Natural killer cell (primary cell): ENCODE data around the gene TBCE. TPM values are rescaled to one million over a fixed set of nuclear protein-coding genes. Genes with fewer than 3 reads are reported as not detected.
A peak's percentile ranks its signal among the peaks of the same experiment; 100 is the strongest.

Source experiments
- ATAC-seq, 3 donors: fragments of 150-1000 bp in 2 of 3; fragments of 200-7000 bp in 1 of 3; cut with Tn5 transposase; 1 replicate in 1 of 3; 2 replicates in 2 of 3; pipeline ENCODE4 v1.10.0; 2021; ENCODE audit warnings: mild to moderate bottlenecking in 2 of 3, moderate library complexity in 2 of 3
- DNase-seq, 2 donors: peaks; one replicate each; pipeline versions ENCODE4 v3.0.0 to v3.0.0-alpha.2; 2013 to 2021; ENCODE audit warnings: mixed read lengths in 1 of 2
- H3K27ac ChIP-seq: one replicate; pipeline ENCODE4 v1.5.1; 2013; ENCODE audit warnings: mild to moderate bottlenecking, low read length
- H3K27me3 ChIP-seq: one replicate; pipeline ENCODE4 v1.6.1; 2013; ENCODE audit warnings: low read length; ENCODE audit not compliant: control insufficient read depth, insufficient read depth
- H3K36me3 ChIP-seq: one replicate; pipeline ENCODE4 v1.6.1; 2013; ENCODE audit warnings: low read length; ENCODE audit not compliant: control insufficient read depth, insufficient read depth
- H3K4me1 ChIP-seq: one replicate; pipeline ENCODE4 v1.6.1; 2013; ENCODE audit warnings: low read length; ENCODE audit not compliant: control insufficient read depth, insufficient read depth
- H3K4me3 ChIP-seq: one replicate; pipeline ENCODE4 v1.5.1; 2013; ENCODE audit warnings: low read length
- H3K9me3 ChIP-seq: one replicate; pipeline ENCODE4 v1.6.1; 2013; ENCODE audit warnings: low read length; ENCODE audit not compliant: control insufficient read depth, insufficient read depth
- H3K27ac Mint-ChIP-seq, 2 donors: one replicate each; pipeline ENCODE4 v1.8.0; 2022; ENCODE audit warnings: mild to moderate bottlenecking in 2 of 2, mixed read lengths in 2 of 2, moderate library complexity in 1 of 2
- H3K27me3 Mint-ChIP-seq, 2 donors: one replicate each; pipeline ENCODE4 v1.8.0; 2022; ENCODE audit warnings: low read depth in 2 of 2, mixed read lengths in 2 of 2
- H3K36me3 Mint-ChIP-seq: one replicate; pipeline ENCODE4 v1.8.0; 2022; ENCODE audit warnings: mixed read lengths
- H3K4me1 Mint-ChIP-seq, 2 donors: one replicate each; pipeline ENCODE4 v1.8.0; 2022; ENCODE audit warnings: mixed read lengths in 2 of 2
- H3K4me3 Mint-ChIP-seq: one replicate; pipeline ENCODE4 v1.8.0; 2022; ENCODE audit warnings: mild to moderate bottlenecking, moderate library complexity, mixed read lengths
- H3K9me3 Mint-ChIP-seq, 2 donors: one replicate each; pipeline ENCODE4 v1.8.0; 2022; ENCODE audit warnings: mixed read lengths in 2 of 2
- WGBS: methylation state at CpG from one replicate; pipeline ENCODE4 v1.1.7; 2013; ENCODE audit warnings: missing lambda C conversion rate; ENCODE audit not compliant: insufficient coverage; 5-methylcytosine and 5-hydroxymethylcytosine counted together
- intact Hi-C: fragments of 100-400 bp; cut with micrococcal nuclease; formaldehyde crosslinking; loops from one replicate; pipeline ENCODE4 v1.14.2; 2022
- total RNA-seq, 4 donors: library from RNA; stranded (reverse); fragments of 120-200 nt in 1 of 4; gene quantifications; one replicate each; pipeline versions ENCODE4 v1.2.3 to v1.2.4, GENCODE V29; 2013 to 2022
- TF ChIP-seq, protein P1 (sequence below): fragments of 200-600 bp; IDR thresholded peaks from one replicate; pipeline ENCODE4 v1.8.0; 2022; ENCODE audit warnings: antibody characterized with exemption

TBCE gene
- total RNA-seq, 3 donors from 2014 or later (not counting 1 experiment from before 2014, with no cell fraction given), result 24.1 to 25.2 (median 25.0) TPM

DNA sequence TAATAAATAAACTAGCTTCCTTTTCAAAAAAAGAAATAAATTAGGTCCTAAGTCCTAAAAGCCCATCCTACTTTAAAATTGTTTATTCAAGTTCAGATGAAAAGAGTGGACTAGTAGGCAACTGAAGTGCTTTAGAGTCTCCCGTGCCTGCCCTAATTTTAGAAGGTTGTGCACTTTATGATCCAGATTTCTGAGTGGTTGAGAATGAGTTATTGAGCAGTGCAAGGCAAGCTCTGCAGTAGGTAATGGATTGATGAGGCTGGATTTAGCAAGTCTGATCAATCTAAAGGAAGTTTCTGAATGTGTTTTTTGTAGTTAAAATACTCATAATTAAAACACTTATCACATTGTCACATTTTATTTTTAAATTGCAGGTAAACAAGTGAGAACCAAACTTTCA lies 25.9 kb upstream of the TBCE start:
- Histone ChIP-seq H3K4me3 (no peak overlapping the region), H3K27ac (no peak overlapping the region), H3K9me3 (no peaks in the 10 kb centered on the region), H3K36me3 (peaks cover 24% of the 10 kb centered on the region), H3K4me1 (no peaks in the 10 kb centered on the region), H3K27me3 (no peaks in the 10 kb centered on the region)
- 96% methylated on average over 1 of the region's 1 CpG for WGBS
- no peaks in the 10 kb centered on the region for H3K27me3 Mint-ChIP-seq
- no peaks in the 10 kb centered on the region for H3K9me3 Mint-ChIP-seq
- ATAC-seq, result no peak
- peaks cover 12% of the 10 kb centered on the region for H3K36me3 Mint-ChIP-seq
- intact Hi-C loops, result no loop called here
- no peak overlapping the region for H3K4me3 Mint-ChIP-seq
- TF ChIP-seq, protein P1, sequence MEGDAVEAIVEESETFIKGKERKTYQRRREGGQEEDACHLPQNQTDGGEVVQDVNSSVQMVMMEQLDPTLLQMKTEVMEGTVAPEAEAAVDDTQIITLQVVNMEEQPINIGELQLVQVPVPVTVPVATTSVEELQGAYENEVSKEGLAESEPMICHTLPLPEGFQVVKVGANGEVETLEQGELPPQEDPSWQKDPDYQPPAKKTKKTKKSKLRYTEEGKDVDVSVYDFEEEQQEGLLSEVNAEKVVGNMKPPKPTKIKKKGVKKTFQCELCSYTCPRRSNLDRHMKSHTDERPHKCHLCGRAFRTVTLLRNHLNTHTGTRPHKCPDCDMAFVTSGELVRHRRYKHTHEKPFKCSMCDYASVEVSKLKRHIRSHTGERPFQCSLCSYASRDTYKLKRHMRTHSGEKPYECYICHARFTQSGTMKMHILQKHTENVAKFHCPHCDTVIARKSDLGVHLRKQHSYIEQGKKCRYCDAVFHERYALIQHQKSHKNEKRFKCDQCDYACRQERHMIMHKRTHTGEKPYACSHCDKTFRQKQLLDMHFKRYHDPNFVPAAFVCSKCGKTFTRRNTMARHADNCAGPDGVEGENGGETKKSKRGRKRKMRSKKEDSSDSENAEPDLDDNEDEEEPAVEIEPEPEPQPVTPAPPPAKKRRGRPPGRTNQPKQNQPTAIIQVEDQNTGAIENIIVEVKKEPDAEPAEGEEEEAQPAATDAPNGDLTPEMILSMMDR, result no peak
- DNase-seq, result no peak
- no peak overlapping the region for H3K27ac Mint-ChIP-seq
- H3K4me1 Mint-ChIP-seq, result peaks cover 8 to 9% of the 10 kb centered on the region in 2 donors

DNA sequence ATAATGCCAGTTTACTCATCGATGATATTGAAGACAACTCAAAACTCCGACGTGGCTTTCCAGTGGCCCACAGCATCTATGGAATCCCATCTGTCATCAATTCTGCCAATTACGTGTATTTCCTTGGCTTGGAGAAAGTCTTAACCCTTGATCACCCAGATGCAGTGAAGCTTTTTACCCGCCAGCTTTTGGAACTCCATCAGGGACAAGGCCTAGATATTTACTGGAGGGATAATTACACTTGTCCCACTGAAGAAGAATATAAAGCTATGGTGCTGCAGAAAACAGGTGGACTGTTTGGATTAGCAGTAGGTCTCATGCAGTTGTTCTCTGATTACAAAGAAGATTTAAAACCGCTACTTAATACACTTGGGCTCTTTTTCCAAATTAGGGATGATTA lies 25.2 kb upstream of the TBCE start:
- Mint-ChIP-seq H3K27ac (peak overlapping the region in 1 of 2 donors; percentile 14), H3K36me3 (peaks cover 12% of the 10 kb centered on the region), H3K9me3 (no peaks in the 10 kb centered on the region), H3K4me1 (peaks cover 2% of the 10 kb centered on the region in 2 donors), H3K27me3 (no peaks in the 10 kb centered on the region), H3K4me3 (no peak overlapping the region)
- intact Hi-C loops, result no loop called here
- WGBS, result 92% methylated on average over 5 of the region's 6 CpGs
- H3K27ac ChIP-seq, result no peak overlapping the region
- H3K4me1 ChIP-seq, result no peaks in the 10 kb centered on the region
- DNase-seq, result no peak
- no peak for ATAC-seq
- no peak overlapping the region for H3K4me3 ChIP-seq
- TF ChIP-seq, protein P1, result no peak
- H3K36me3 ChIP-seq, result peaks cover 24% of the 10 kb centered on the region
- no peaks in the 10 kb centered on the region for H3K9me3 ChIP-seq
- H3K27me3 ChIP-seq, result no peaks in the 10 kb centered on the region

DNA sequence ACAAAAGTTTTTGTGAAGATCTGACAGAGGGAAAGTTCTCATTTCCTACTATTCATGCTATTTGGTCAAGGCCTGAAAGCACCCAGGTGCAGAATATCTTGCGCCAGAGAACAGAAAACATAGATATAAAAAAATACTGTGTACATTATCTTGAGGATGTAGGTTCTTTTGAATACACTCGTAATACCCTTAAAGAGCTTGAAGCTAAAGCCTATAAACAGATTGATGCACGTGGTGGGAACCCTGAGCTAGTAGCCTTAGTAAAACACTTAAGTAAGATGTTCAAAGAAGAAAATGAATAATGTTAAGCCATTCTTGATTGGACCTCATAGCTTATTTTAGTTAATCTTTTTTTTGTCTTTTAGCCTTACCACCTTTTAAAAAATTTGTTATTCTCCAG lies 24.8 kb upstream of the TBCE start:
- Histone ChIP-seq H3K4me3 (no peak overlapping the region), H3K9me3 (no peaks in the 10 kb centered on the region), H3K36me3 (peaks cover 24% of the 10 kb centered on the region), H3K27ac (no peak overlapping the region), H3K4me1 (no peaks in the 10 kb centered on the region), H3K27me3 (no peaks in the 10 kb centered on the region)
- Mint-ChIP-seq H3K9me3 (no peaks in the 10 kb centered on the region), H3K36me3 (peaks cover 12% of the 10 kb centered on the region), H3K27ac (peak overlapping the region in 1 of 2 donors; percentile 14), H3K4me3 (no peak overlapping the region), H3K27me3 (no peaks in the 10 kb centered on the region), H3K4me1 (no peaks in the 10 kb centered on the region)
- DNase-seq (no peak), ATAC-seq (no peak)
- TF ChIP-seq, protein P1, result no peak
- intact Hi-C loops, result no loop called here
- 91% methylated on average over 2 of the region's 3 CpGs for WGBS

DNA sequence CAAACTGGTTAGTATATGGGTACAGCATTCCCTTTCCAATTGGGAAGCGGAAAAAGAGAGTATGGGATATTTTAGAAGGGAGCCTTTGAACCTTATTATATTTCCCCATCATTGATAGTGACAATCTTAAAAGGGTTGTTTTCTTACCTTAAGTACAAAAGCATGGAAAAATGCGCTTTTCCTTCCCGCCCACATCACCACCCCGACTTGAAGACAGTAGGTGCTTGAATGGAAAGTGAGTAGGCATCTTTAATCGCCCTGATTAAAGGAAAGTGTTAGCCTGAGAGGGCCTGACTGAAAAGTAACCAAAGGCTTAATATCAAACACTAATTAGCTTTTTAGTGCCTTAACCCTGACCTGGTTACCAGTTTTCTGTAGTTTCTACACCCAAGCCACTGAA lies 23.5 kb upstream of the TBCE start:
- Mint-ChIP-seq H3K27me3 (no peaks in the 10 kb centered on the region), H3K4me3 (no peak overlapping the region), H3K36me3 (peaks cover 12% of the 10 kb centered on the region), H3K9me3 (no peaks in the 10 kb centered on the region), H3K27ac (no peak overlapping the region), H3K4me1 (no peaks in the 10 kb centered on the region)
- Histone ChIP-seq H3K36me3 (peaks cover 17% of the 10 kb centered on the region), H3K27me3 (no peaks in the 10 kb centered on the region), H3K9me3 (no peaks in the 10 kb centered on the region), H3K27ac (no peak overlapping the region), H3K4me1 (no peaks in the 10 kb centered on the region), H3K4me3 (no peak overlapping the region)
- intact Hi-C loops, result no loop called here
- TF ChIP-seq, protein P1, result no peak
- WGBS, result 77% methylated on average over 4 of the region's 5 CpGs
- ATAC-seq (no peak), DNase-seq (no peak)
